ENCODE measurements around the gene DLG2. TPM values are rescaled to one million over a fixed set of nuclear protein-coding genes. Genes with fewer than 3 reads are reported as not detected.

The DLG2 gene
- total and polyA plus RNA-seq, 2 of the 4 experiments (the other 2 are of a cell fraction), result 0.31 to 0.36 TPM

- no peak overlapping the region for H3K4me2 ChIP-seq (ENCODE audit: low read depth, low read length)
- H3K79me1 ChIP-seq (ENCODE audit: low read depth in 1 of 2, low read length in 2 of 2), result no peaks in the 10 kb centered on the region
- no peaks in the 10 kb centered on the region for H4K20me1 ChIP-seq (ENCODE audit: insufficient read depth, low read length)
- in situ Hi-C loops (cut with MboI; ENCODE audit: low sequenced_read_pairs), result no loop called here
- H3K36me3 ChIP-seq (ENCODE audit: control insufficient read depth, insufficient read depth, low read length), result no peaks in the 10 kb centered on the region
- no peak overlapping the region for H4K8ac ChIP-seq (ENCODE audit: low read depth in 2 of 2, low read length in 2 of 2)
- H3K14ac ChIP-seq (replicated peaks; ENCODE audit: low read depth, low read length), result no peak overlapping the region
- no peak overlapping the region for H2AFZ ChIP-seq (replicated peaks; ENCODE audit: low read length, poor library complexity)
- H2BK120ac ChIP-seq (ENCODE audit: low read depth, low read length), result no peak overlapping the region
- H3K23ac ChIP-seq (ENCODE audit: low read depth, low read length), result no peak overlapping the region
- WGBS, 2 experiments (ENCODE audit: extremely low coverage in 2 of 2, insufficient read length in 1 of 2), result 100% methylated on average over 2 of the region's 4 CpGs; no CpG with 5 or more reads in 1 of the 2 experiments
- H3K9me3 ChIP-seq (ENCODE audit: control insufficient read depth, insufficient read depth, low read length), result no peaks in the 10 kb centered on the region
- no peak for ATAC-seq (ENCODE audit: low read depth)
- POLR2A ChIA-PET (ENCODE audit: unreplicated experiment), result no interaction called here
- no peak overlapping the region for H2BK15ac ChIP-seq (ENCODE audit: low read depth, low read length)
- no peak overlapping the region for H4K91ac ChIP-seq (ENCODE audit: insufficient read depth, low read depth, low read length)
- dilution Hi-C loops (cut with HindIII; ENCODE audit: low sequenced_read_pairs, unreplicated experiment), result no loop called here
- no peak overlapping the region for H3K4ac ChIP-seq (ENCODE audit: low read depth, low read length)
- no peak overlapping the region for H2AK5ac ChIP-seq (ENCODE audit: low read depth, low read length)
- H4K5ac ChIP-seq (ENCODE audit: low read depth, low read length), result no peak overlapping the region
- CTCF ChIA-PET, result no interaction called here
- no TSS peak for BruUV-seq (replicated peaks)
- H3K27me3 ChIP-seq (ENCODE audit: control insufficient read depth, insufficient read depth, low read length), result no peaks in the 10 kb centered on the region
- H3K4me3 ChIP-seq (ENCODE audit: insufficient read depth, low read depth, low read length), result no peak overlapping the region
- TF ChIP-seq MXI1 (IDR thresholded peaks at IDR 0.05; ENCODE audit: borderline replicate concordance, low read depth, low read length) (no peak), MAZ (IDR thresholded peaks at IDR 0.05; ENCODE audit: borderline replicate concordance, low read depth, low read length) (no peak), NFE2L2 (IDR thresholded peaks at IDR 0.05; ENCODE audit: low read depth, low read length) (no peak), USF2 (IDR thresholded peaks at IDR 0.05; ENCODE audit: low read depth, low read length) (no peak), ELK1 (IDR thresholded peaks at IDR 0.05; ENCODE audit: borderline replicate concordance, low read depth, low read length) (no peak), RAD21 (IDR thresholded peaks at IDR 0.05; ENCODE audit: low read length) (no peak), POLR2A (IDR thresholded peaks at IDR 0.05; ENCODE audit: low read depth, low read length) (no peak), RFX5 (IDR thresholded peaks at IDR 0.05; ENCODE audit: low read depth, low read length) (no peak), CEBPB (IDR thresholded peaks at IDR 0.05; ENCODE audit: low read depth, low read length) (no peak), BHLHE40 (IDR thresholded peaks at IDR 0.05; ENCODE audit: low read depth, low read length) (no peak), FOS (IDR thresholded peaks at IDR 0.05; ENCODE audit: low read depth, low read length) (no peak)
- H2BK20ac ChIP-seq (ENCODE audit: low read depth, low read length), result no peak overlapping the region
- H2AK9ac ChIP-seq (replicated peaks; ENCODE audit: low read depth, low read length, poor library complexity), result no peak overlapping the region
- H3K4me1 ChIP-seq (ENCODE audit: control insufficient read depth, insufficient read depth, low read length), result no peaks in the 10 kb centered on the region
- intact Hi-C loops (cut with micrococcal nuclease), result no loop called here
- no peak for DNase-seq
- no peaks in the 10 kb centered on the region for H3K9me1 ChIP-seq (ENCODE audit: insufficient read depth, low read length)
- no peak overlapping the region for H3K18ac ChIP-seq (ENCODE audit: low read depth, low read length)
- no peak overlapping the region for H3K9ac ChIP-seq (ENCODE audit: low read depth, low read length)
- no peak overlapping the region for H3K27ac ChIP-seq (ENCODE audit: insufficient read depth, low read length)
- no peak overlapping the region for H2BK5ac ChIP-seq (ENCODE audit: low read depth, low read length, poor library complexity, severe bottlenecking)
- H3K56ac ChIP-seq (ENCODE audit: extremely low read depth, insufficient read depth, low read length), result no peak overlapping the region
Measured at GRCh38 chr11:83663988-83664387, 1963.2 kb downstream of the DLG2 start.

Measured in IMR-90 (cell line).